Smooth muscle cell of the brain vasculature (primary cell): ENCODE data around the gene MRPS10.
"Not testable (repeated sequence)": the region's sequence is repeated elsewhere in the genome, so short reads cannot be mapped to it uniquely, and the experiment has no call there.

ENCODE experiments used
- DNase-seq: peaks from one replicate; pipeline ENCODE4 v3.0.0-alpha.2; 2012; ENCODE audit warnings: low read depth, low spot score

The MRPS10 gene

DNA sequence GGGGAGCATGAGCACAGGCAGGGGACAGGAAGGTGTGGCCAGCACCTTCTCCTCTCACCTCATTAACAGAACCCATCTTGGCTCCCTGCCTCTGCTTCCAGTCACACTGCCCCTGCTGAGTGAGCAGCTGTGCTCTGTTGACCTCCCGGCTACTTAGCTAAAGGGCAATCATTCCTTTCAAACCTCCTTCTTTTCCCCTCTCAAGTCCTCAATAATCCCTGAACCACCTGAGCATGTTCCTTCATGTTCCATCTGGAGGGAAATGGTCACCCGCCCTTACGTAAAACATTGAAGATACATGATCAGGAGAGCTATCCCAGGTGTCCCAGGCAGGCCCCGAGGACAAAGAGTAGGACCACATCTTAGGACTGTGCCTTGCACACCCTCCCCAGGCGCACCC, 21.7 kb upstream of the MRPS10 start:
- DNase-seq, result no peak

DNA sequence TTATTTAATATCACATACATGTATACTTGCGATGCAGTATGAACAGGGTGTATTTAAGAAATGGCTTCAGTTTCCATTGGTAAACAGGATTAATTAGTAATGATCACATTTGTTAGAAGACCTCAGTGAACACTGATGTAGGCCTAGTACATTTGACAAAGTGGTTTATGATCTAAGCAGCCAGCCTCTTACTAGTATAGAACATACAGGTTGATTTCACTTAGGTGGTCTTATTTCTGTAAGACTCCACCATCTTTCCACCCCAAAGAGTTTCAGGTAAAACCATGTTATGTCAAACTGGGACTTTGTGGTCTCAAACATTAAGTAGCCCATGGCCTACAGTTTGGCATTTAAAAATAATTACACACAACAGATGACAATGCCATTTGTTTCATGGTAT, 20.2 kb upstream of the MRPS10 start:
- DNase-seq, result no peak

DNA sequence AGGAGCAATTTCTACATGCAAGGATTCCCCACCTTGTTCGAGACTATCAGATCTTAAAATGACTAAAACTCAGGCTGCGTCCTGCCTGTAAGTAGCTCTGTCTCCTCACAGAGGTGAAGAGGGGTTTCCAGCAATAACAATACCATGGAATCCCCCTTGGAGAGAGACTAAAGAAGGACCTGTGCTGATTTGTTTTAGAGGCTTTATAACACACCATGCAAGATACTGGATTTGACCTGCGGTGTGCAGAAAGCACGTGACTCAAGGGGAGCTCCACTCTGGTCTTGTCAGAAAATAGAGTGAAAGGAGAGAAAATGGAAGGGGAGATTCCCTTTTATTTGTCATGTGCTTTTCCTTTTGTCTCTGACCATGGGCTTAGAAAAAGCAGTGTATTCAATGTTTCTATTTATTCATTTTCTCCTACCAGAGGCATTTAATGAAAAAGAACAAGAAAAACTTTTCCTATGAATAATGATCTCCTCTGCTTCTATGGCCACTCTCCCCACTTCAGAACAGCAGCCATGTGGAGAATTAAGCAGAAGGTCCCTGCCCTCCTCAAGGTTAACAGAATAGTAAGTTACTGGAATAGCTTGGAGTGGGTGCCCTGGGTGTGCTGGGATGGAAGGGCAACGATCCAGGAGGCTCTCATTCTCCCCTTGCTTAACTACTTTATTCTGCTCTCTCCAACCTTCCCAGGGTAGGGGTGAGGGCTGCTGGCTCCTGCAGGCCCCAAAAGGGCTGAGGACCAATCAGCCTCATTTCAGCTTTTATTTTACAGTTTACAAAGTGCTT, 19.2 kb upstream of the MRPS10 start:
- DNase-seq, result no peak

DNA sequence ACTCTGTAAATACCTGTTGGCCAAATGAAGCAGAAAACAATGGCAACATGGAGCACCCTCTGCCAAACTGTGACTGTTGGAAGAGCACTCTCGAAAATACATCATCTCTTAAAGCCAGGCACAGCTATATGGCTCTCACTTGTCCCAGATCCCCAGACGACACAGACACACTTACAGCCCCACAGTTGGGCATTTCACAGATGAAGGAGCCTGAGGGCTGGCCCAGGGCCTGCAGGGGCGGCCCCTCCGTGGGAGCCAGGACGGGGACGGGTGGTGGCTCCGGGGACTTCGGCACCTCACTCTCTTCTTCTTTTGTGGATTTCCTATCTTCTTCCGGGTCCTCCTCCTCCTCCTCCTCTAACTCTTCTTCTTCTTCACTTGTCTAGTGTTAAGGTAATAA, 18.4 kb upstream of the MRPS10 start:
- DNase-seq, result no peak

DNA sequence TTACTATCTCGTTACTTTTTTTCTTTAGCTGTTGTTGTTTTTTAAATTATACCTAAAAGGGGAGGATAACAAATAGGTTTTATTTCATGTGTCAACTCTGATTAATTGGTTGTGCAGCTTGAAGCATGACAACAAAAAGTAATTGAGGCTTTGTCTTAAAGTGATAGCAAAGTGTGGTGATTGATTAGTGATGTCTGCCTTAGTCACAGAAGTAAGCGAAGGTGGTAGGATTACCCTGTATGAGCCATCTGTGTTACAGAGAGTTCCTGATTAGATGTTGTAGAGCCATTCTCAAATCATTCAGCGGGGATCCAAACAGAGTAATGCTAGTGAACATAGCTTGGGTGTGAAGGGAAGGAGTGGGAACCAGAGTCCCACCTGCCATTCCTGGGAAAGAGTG, 14.4 kb upstream of the MRPS10 start:
- DNase-seq, result no peak

DNA sequence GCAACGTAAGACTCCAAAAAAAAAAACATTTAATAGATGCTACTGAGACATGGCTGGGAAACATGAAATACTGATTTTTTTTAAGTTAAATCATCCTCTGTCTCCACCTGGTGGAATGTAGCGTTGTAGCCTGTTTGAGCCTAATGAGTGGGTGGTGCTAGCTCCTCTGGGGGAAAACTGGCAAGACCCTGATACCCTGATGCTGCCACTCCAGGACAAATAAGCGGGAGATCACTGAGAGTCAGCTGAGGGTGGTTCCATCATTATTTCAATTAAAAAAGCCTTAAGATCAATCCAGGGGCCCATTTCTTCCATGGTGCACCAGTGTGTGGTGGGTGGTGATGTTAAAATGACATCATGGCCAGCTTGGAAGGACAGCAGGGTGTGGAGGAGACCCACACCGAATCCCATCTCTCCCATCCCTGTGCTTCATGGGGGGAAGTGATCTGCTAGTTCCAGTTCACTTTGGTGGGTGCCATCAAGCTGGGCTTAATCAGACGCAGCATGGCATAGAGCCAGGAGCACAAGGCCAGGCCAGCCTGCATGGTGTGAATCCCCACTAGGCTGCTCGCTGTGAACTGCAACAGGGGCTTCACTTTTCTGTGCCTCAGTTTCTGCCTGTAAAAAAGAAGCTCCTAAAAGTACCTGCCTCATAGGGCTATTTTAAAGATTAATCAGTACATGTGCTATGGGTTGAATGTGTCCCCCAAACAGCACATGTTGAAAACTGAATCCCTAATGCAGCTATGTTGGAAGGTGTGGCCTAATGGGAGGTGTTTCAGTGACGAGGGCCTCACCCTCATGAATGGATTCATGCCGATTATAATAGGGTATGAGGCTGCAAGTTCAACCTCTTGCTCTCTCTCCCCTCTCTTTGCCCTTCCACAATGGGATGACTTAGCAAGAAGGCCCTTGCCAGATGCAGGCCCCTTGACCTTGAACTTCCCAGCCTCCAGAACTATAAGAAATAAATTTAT, 13.0 kb upstream of the MRPS10 start:
- DNase-seq, result no peak

DNA sequence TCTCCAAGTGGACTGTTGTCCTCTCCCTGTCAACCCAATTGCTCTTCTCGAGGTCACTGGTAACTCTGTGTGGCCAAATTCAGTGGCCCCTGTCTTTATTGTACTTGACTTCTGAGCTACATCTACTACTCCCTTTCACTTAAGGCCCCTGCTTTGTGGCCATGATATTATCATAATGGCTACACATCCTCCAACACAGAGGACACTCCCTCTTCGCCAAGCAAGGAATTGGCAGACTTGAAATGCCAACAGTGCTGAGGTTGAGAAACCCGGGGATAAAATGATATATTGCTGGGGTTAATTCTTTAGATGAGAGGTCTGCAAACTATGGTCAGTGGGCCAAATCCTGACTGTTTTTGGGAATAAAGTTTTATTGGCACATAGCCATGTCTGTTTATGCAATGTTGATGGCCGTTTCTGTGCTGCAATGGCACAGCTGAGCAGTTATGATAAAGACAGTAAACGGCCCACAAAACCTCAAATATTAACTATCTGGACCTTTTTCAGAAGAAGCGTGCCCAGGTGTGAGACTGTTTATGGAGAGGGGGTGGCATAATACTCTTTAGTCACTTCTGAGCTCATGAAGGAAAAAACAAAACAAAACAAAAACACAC, 12.0 kb upstream of the MRPS10 start:
- no peak for DNase-seq

DNA sequence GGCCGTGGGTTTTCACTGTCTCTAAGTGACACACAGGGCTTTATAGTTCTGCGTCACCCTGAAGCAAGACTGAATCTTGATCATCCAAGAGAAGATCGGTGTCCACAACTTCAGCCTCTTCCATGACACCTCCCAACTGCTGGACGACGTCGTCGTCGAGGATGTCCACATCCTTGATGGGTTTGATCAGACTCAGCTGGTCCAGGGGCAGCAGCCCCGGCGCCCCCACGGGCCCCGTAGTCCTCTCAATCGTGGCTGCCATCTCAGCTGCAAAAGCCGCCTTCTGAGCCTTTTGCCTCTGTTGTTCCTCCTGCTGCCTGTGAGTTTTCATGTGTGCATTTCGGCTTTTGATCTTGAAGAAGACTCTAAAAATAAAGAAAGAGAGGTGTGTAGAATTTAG, 10.6 kb upstream of the MRPS10 start:
- DNase-seq, result no peak

DNA sequence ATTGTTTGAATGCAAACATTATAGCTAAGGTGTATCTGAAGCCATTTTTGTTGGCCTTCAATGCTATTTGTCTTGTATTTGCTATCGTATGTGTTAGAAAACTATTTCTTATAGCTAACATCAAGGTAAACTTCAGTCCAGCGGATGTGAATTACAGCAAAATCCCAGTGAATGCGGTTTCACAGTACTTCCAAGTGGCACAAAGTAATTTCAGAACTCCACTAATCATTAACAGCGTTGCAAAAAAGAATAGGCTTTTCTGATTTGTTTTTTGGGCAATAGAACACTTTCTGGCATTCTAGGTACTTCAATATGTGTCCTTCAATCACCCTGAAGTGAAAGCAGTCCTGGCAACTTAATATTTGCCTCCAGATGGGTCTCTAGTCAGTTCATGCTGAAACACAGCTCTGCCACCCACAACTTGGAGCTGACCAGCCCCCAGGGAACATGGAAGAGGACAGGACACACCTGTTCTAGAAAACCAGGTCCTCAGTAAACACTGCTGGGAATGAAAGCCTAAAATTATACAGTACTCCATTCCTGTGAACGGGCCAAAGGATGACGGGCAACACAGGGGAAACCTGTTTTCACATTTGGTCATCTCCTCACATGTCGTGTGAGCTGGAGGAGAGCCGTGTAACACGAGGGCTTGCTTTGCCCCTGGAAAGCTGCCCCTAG, 9.7 kb upstream of the MRPS10 start:
- no peak for DNase-seq

DNA sequence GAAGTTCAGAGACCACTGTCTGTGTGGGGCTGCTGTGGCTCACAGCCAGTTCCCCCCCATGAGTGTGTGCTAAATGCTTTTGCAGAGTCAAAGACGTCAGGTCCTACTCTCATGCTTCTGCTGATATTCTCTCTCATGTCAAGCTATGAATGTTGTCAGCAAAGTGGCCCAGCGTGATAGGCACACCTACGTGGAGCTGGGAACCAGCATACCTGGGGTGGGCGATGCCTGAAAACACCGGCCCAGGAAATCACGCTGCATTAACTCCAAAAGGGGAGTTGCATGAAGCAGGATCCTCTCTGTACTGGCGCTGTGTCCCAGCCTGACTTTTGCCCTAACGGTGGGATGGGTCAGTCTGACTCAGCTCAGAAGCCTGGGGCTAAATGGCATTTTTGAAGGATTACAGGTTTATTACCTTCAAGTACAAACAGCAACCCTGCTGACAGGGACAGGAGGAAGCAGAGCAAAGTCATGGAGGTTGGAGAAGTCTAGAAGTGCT, 9.0 kb upstream of the MRPS10 start:
- no peak for DNase-seq

DNA sequence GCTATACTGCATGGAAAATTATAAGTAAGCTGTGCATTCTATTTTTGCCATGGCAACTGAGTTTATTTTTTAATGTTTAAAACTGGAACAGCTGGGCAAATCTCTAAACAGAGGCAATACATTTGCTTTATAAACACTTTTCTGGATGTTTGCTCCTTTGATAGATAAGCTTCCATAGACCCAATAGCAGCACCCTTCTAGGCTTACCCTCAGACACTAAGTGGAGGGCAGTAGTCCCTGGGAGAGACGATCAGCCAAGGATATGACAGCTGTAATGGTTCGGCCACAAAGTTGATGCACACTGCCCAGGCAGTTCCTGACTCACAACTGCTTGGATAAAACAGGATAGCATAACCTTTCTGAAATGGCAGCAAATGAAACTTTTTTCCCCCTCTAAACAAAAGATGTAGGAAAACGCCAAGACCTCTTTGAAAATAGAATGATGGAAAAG, 8.5 kb upstream of the MRPS10 start:
- no peak for DNase-seq

DNA sequence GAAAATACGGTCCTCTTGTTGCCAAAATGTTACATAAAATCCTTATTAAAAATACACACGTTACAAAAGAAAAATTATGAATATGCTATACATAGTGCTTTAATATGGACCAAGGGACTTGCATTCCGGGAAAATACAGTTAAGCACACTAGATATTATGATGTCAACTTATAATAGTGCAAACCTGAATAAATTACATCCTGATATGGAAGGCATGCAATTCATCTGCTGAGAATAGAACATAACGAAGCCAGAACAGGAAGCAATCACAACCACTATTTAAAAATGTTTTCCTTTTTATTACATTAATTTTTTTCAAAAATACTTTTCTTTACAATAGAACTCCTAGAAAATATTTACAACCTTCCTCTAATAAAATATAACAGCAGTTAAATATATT, 7.8 kb upstream of the MRPS10 start:
- no peak for DNase-seq

DNA sequence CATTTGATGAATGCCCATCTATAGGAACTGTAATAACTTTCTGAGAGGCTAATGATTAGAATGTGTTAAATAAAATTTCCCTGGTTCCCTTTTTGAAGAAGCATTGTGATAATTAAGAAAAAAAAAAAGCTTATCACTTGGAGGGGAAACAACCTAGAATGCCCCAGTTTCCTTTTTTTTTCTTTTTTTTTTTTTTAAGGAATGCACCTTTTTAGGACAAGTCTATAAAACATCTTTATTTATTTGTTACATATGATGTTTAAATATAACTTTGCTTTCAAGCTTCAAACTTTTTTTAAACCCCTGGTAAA, 7.3 kb upstream of the MRPS10 start:
- no peak for DNase-seq

DNA sequence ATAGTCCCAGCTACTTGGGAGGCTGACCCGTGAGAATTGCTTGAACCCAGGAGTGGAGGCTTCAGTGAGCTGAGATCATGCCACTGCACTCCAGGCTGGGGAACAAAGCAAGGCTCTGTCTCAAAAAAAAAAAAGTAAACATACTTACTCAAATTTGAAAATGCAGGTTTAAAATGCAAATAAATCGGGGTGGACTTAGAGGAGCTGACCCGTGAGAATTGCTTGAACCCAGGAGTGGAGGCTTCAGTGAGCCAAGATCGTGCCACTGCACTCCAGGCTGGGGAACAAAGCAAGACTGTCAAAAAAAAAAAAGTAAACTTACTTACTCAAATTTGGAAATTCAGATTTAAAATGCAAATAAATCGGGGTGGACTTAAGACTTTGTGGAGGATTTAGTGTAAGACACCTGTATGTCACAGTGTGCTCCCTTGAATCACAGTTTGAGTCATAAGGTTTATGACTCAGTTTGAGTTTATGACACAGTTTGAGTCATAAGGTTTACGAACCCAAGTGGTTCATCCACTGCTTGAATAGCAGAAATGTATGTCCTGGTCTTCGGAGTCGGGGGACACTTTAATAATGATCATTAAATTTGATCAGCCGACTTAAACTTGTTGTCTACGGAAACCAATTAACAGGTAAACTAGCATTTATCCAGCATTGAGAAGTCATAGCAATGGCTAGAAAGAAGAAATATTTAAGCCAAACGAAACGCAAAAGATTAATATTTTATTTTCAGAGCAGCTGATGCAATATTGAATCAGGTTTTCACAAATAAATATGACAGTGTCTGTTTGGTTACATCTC, 6.8 kb upstream of the MRPS10 start:
- no peak for DNase-seq

DNA sequence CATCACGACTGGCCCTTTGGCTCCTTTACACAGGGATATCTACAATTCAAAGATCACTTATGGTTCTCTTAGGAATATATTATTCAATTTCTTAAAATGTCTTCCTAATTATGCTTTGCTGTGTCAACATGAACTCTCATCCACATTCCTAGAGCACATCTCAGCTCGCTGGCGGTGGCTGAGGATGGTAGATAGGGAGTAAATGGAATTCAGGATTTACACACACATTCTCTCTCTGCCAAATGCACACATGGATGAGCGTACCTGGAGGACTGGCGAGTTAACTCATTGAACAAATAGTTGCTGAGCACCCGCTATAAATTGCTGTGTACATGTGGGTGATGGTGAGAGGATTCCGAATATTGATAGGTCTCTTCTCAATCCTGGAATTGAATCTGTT, 4.8 kb upstream of the MRPS10 start:
- DNase-seq, result no peak

DNA sequence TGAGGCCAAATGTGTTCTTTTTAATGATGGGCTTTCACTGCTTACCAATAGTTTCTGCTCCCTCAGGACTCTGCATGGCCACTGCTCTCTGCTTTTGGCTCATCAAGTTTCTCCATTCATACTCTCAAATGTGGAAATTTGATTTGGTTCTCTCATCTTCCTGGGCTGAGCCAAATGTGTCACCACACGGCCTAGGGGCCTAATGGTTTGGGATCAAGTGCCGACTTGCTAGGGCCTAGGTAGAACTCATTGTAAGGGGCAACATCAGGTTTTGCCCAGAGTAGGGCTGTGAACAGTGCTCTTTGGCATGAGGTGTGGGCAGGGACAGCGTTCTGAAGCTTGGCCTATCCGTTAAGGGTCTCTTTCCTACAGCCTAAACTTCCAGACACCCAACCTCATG, 3.9 kb upstream of the MRPS10 start:
- DNase-seq, result no peak

DNA sequence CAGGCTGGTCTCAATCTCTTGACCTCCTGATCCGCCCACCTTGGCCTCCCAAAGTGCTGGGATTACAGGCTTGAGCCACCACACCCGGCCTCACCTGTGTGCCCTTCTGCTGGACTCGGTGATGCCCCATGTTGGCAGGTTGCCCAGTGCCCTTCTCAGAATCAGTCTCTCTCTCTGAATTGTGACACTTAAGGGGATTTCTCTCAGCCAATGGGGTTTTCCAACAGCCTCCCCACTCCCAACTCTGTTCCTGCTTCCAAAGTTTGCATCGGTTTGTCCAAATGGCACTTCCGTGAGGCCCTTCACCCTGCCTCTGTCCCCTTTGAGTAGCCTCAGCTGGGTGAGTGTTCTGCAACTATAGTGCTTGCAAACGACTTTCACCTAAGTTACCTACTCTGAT, 3.1 kb upstream of the MRPS10 start:
- no peak for DNase-seq

DNA sequence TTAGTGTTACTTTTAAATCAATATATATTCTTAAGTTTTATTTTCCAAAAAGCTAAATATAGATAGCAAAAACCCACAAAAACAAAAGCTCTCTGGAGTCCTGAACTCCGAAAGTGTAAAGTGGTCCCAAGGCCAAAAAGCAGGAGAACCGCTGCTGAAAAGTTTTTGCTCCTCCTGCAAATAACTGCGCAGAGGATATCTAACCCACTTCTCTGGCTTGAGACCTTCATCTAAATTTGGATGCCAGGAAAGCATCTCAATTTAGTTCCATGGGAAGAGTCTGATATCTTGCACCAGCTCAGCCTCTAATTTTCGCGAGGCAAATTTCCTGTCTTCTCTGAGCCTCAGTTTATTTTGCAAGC, 523 bp downstream of the MRPS10 start:
- DNase-seq, result no peak

DNA sequence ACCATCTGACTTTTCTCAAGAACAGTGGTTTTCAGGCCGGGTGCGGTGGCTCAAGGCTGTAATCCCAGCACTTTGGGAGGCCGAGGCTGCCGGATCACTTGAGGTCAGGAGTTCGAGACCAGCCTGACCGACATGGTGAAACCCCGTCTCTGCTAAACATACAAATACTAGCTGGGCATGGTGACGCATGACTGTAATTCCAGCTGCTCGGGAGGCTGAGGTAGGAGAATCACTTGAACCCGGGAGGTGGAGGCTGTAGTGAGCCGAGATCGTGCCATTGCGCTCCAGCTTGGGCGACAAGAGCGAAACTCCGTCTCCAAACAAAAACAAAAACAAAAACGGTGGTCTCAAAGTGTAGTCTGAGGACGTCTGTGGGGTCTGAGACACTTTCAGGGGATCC, 1.2 kb downstream of the MRPS10 start:
- not testable (repeated sequence) for DNase-seq

DNA sequence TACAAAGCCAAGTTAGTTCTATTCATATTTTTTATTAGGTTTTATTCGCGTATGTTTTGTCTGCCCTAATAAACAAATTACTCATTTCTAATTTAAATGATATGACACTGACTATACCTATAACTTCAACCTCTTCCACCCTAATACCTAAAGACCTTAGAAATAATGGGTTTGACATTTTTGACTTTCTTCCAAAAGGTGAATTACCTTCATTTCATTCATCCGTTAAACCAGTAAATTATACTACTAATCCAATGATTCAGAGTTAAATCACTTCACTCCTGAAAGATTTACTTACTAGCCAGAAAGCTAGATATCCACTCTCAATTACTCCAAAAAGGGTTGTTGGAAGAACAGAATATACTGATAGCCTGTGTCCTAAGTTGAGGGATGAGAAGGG, 5.2 kb downstream of the MRPS10 start:
- DNase-seq, result no peak

DNA sequence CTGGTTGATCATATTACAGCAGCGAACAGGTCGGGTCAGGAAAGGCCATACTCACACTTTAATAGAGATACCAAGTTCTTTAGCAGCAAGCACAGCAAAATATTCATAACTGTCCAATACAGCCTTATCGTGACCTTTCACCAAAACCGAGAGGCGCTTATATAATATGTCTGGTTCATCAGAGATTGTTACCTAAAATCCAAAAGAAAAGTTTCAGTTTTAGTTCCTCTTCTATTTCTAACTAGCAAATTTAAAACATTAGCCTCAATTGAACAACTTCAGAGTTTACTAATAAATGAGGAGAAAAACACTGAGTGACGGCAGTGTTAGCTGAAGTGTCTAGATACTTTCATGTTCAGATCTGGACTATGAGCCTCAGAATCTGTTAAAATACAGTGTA, 5.9 kb downstream of the MRPS10 start:
- no peak for DNase-seq
